Activated naive CD8-positive, alpha-beta T cell treated with anti-CD3 and anti-CD28 coated beads, Interleukin-2, amount 50 U/mL, for 16 hours (primary cell): Measurements from ENCODE around the gene TMEM74B.

ENCODE experiments used
- DNase-seq: peaks from one replicate; pipeline ENCODE4 v3.0.0-alpha.2; 2020; ENCODE audit warnings: low read depth, low spot score

TMEM74B gene

DNA sequence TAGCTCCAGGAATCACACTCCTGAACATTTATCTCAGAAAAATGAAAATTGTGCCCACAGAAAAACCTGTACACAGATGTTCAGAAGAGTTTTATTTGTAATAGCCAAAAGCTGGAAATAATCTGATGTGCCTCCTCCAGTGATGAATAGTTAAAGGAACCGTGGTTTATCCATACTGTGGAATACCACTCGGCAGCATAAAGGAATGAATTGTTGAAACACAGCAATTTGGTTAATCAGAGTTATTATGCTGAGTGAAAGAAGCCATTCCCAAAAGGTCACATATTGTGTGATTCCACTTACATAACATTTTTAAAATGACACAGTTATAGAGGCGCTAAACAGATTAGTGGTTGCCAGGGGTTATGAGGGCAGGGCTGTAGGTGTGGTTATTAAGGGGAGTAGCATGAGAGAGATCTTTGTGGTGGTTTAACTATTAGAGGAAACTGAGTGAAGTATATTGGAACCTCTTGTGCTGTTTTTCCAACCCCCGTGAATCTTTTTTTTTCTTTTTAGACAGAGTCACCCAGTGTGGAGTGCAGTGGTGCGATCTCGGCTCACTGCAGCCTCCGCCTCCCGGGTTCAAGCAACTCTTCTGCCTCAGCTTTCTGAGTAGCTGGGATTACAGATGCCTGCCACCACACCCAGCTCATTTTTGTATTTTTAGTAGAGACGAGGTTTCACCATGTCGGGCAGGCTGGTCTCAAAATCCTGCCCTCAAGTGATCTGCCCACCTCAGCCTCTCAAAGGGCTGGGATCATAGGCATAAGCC, 40.2 kb downstream of the TMEM74B start:
- no peak for DNase-seq

DNA sequence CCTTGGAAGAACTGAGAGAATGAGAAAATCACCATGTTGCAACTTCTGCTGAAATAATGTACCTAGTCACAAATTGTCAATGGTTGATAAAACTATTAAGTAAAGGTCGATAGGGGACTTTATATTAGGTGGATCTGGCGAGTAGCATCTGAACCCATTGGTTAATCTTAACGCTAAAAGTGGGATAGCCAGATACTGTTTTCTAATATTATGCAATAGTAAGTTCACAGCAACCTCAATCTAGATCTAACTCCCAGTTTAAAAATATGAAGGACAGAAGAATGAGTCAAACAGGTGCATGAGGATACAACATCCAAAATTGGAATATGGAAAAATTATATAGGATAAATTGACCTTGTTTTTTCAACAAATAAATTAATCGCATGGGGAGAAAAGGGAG, 47.5 kb downstream of the TMEM74B start:
- no peak for DNase-seq

DNA sequence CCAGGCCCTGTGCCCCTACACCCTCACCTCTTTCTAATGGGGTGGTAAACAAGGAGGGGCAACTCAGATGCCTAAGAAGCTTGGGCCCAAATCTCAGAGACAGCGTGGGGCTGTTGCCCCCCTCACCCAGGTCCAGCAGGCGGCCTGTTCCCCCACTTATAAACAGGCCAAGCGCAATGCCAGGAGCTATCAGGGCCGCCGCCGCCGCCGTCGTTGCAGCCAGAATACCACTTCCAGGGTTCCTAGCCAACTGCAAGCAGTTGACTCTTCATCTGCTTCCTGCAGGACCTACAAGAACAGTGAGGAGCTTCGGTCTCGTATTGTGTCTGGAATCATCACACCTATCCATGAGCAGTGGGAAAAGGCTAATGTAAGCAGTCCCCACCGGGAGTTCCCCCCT, 49.9 kb downstream of the TMEM74B start:
- DNase-seq = no peak

DNA sequence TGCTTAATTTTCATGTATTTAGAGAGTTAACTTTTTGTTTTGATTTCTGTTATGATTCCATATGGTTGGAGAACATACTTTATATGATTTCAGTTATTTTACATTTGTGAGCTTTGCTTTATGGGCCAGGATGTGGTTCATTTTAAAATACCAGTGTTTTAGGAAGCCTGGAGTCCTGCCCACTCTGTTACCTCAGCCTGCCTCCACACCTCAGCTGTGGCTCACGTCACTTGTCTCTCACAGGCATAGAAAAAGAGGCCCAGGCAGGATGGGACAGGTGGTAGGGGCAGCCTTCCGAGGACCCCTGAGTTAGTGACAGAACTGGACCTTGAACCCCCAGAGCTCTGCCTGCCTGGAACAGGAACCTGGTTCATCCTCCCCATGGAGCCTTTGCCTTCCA, 50.4 kb downstream of the TMEM74B start:
- no peak for DNase-seq

DNA sequence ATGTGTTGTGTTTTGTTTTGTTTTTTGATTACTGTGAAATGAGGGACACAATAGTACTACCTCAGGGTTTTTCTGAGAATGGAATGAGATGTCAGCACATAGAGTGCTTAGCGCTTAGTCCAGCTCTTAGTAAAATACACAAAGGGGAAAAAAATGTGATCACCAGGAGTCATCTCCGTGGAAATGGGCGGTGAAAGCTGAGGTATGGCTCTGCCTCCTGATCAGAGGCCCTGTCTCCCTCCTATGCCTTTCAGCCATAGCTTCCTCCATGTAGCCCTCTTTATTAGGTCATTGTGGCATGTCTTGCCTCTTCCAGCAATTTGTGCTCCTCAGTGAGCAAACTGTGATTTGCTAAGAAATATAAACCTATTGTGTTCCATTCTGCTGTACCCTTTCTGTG, 53.4 kb downstream of the TMEM74B start:
- DNase-seq = no peak

DNA sequence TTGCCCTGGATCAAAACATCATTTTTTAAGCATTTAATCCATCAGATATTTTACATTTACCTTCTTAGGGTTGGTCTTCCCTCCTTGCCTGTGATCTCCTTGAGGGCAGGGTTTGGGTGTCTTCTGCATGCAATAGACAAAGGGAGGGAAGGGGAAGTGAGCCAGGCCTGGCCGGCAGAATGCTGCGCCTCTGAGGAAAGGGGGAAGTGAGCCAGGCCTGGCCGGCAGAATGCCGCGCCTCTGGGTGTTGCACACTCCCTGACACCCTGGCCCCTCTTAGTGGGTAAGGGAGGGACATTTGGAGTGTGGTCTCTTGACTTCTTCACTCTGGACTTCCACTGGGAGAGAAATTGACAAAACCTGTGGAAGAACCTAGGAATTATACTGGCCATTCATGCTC, 53.9 kb downstream of the TMEM74B start:
- DNase-seq = no peak
